Transverse colon (tissue), 4 donors: ENCODE data around the gene CBY1. TPM values are rescaled to one million over a fixed set of nuclear protein-coding genes. Genes with fewer than 3 reads are reported as not detected.

ENCODE experiments used
- DNase-seq: peaks from one replicate; pipeline ENCODE4 v3.0.0-alpha.2; 2019
- H3K27ac ChIP-seq, 4 donors: fragments of 200-600 bp; sonication (generic); 2 replicates each; pipeline ENCODE4 v1.5.1; 2016 to 2018; ENCODE audit warnings: inconsistent platforms in 4 of 4
- H3K27me3 ChIP-seq: fragments of 200-600 bp; sonication (generic); 2 replicates; pipeline ENCODE4 v1.5.1; 2017; ENCODE audit warnings: inconsistent platforms
- H3K36me3 ChIP-seq, 4 donors: fragments of 200-600 bp; sonication (generic); 2 replicates each; pipeline ENCODE4 v1.5.1; 2017 to 2019; ENCODE audit warnings: inconsistent platforms in 4 of 4
- H3K4me1 ChIP-seq, 4 donors: fragments of 200-600 bp; sonication (generic); 2 replicates each; pipeline ENCODE4 v1.5.1; 2017 to 2020; ENCODE audit warnings: inconsistent platforms in 4 of 4
- H3K4me3 ChIP-seq, 4 donors: fragments of 200-600 bp; sonication (generic); 1 replicate in 1 of 4; 2 replicates in 3 of 4; pipeline versions ENCODE4 v1.5.1 to v1.6.1; 2017 to 2019; ENCODE audit warnings: inconsistent platforms in 4 of 4
- H3K9me3 ChIP-seq, 2 donors: fragments of 200-600 bp; sonication (generic); 2 replicates each; pipeline ENCODE4 v1.5.1; 2017 to 2019; ENCODE audit warnings: inconsistent platforms in 2 of 2
- EP300 ChIP-seq: sonication (generic); formaldehyde crosslinking; IDR thresholded peaks from one replicate; pipeline ENCODE4 v1.6.1; 2017; ENCODE audit warnings: antibody characterized with exemption, low read depth
- POLR2A ChIP-seq: fragments of 450-650 bp; IDR thresholded peaks from one replicate; pipeline ENCODE4 v1.6.1; 2016; ENCODE audit warnings: antibody characterized with exemption, mild to moderate bottlenecking, moderate library complexity
- POLR2AphosphoS5 ChIP-seq, 3 donors: sonication (generic); formaldehyde crosslinking; IDR thresholded peaks; one replicate each; pipeline ENCODE4 v1.6.1; 2016; ENCODE audit warnings: antibody characterized with exemption in 3 of 3
- WGBS, 2 donors: methylation state at CpG; one replicate each; pipeline ENCODE4 v1.1.5; 2018; ENCODE audit warnings: low coverage in 1 of 2; 5-methylcytosine and 5-hydroxymethylcytosine counted together
- in situ Hi-C, 4 donors: fragments of 200-750 bp; cut with MboI; loops; one replicate each; pipeline versions ENCODE4 v1.15.0 to v1.15.1; 2017; ENCODE audit warnings: low sequenced_read_pairs in 3 of 4, low pct_ligation_motif_present in 1 of 4, low pct_unique_long_range_greater_than_20kb in 1 of 4
- intact Hi-C: fragments of 100-400 bp; cut with DNase I; formaldehyde crosslinking; loops from one replicate; pipeline ENCODE4 v1.15.1; 2023; ENCODE audit warnings: low total_unique reads
- total RNA-seq, 4 donors: library from RNA; depleted of rRNA; stranded (reverse); fragments of >200 nt; gene quantifications; one replicate each; pipeline ENCODE4 v1.1.0, GENCODE V29; 2016
- TF ChIP-seq, protein P1 (sequence below), 5 experiments: fragments of 200-600 bp in 3 of 5; fragments of 450-650 bp in 2 of 5; sonication (generic) in 3 of 5; IDR thresholded peaks; 1 replicate in 2 of 5; 2 replicates in 3 of 5; pipeline ENCODE4 v1.5.1; 2016 to 2017; ENCODE audit warnings: antibody characterized with exemption in 5 of 5, inconsistent platforms in 3 of 5, mild to moderate bottlenecking in 2 of 5, moderate library complexity in 1 of 5

CBY1 gene
- total RNA-seq, 4 donors from 2014 or later = 15.0 to 19.8 (median 18.9) TPM

DNA sequence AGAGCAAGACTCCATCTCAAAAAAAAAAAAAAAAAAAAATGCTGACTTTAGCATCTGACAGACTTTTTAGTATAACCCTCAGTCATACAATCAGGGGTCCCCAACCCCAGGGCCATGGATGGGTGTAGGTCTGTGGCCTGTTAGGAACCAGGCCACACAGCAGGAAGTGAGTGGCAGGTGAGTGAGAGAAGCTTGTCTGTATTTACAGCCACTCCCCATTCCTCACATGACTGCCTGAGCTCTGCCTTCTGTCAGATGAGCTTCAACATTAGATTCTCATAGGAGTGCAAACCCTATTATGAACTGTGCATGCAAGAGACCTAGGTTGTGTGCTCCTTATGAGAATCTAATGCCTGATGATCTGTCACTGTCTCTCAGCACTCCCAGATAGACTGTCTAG is 3.6 kb upstream of the CBY1 start:
- no peak overlapping the region for H3K4me3 ChIP-seq

DNA sequence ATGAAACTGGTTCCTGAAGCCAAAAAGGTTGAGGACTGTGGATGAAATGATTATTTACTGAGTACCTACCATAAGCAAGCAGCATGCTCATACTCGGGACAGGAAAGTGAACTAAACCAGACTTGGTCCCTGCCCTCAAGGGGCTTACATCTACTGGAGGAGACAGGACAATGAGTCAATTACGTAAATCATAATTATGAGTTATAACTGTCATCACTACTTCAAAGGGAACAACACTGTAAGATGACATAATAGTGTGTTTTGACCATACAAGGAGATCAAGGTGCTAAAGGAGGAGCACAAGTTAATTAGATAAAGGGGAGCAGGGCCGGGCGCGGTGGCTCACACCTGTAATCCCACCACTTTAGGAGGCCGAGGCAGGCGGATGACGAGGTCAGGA is 2.7 kb upstream of the CBY1 start:
- Histone ChIP-seq H3K27me3 (no peaks in the 10 kb centered on the region), H3K27ac (no peak overlapping the region), H3K36me3 (no peaks in the 10 kb centered on the region), H3K4me3 (no peak overlapping the region), H3K4me1 (peaks cover 11 to 23% (median 15%) of the 10 kb centered on the region in 4 donors), H3K9me3 (no peaks in the 10 kb centered on the region)
- in situ Hi-C loops = no loop called here
- intact Hi-C loops = no loop called here
- TF ChIP-seq POLR2A = no peak
- TF ChIP-seq, protein P1, sequence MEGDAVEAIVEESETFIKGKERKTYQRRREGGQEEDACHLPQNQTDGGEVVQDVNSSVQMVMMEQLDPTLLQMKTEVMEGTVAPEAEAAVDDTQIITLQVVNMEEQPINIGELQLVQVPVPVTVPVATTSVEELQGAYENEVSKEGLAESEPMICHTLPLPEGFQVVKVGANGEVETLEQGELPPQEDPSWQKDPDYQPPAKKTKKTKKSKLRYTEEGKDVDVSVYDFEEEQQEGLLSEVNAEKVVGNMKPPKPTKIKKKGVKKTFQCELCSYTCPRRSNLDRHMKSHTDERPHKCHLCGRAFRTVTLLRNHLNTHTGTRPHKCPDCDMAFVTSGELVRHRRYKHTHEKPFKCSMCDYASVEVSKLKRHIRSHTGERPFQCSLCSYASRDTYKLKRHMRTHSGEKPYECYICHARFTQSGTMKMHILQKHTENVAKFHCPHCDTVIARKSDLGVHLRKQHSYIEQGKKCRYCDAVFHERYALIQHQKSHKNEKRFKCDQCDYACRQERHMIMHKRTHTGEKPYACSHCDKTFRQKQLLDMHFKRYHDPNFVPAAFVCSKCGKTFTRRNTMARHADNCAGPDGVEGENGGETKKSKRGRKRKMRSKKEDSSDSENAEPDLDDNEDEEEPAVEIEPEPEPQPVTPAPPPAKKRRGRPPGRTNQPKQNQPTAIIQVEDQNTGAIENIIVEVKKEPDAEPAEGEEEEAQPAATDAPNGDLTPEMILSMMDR (IDR thresholded peaks at IDR 0.05) = no peak
- TF ChIP-seq EP300 = no peak
- TF ChIP-seq POLR2AphosphoS5 (IDR thresholded peaks at IDR 0.05) = no peak
- no peak for DNase-seq
- WGBS, 2 donors = 94 to 100% methylated on average over 2 to 8 of the region's 8 CpGs

More for the DNA sequence above, 3.6 kb upstream of the CBY1 start:
- Histone ChIP-seq H3K36me3 (no peaks in the 10 kb centered on the region), H3K4me1 (peaks cover 11 to 16% (median 14%) of the 10 kb centered on the region in 4 donors), H3K27ac (peak overlapping the region in 3 of 4 donors; percentile 4 to 60 (median 20)), H3K27me3 (no peaks in the 10 kb centered on the region), H3K9me3 (no peaks in the 10 kb centered on the region)
- in situ Hi-C loops = no loop called here
- intact Hi-C loops = no loop called here
- peak; percentile 31 for DNase-seq
- TF ChIP-seq POLR2AphosphoS5 (IDR thresholded peaks at IDR 0.05) (no peak), POLR2A (no peak), EP300 (no peak)
- TF ChIP-seq, protein P1 (IDR thresholded peaks at IDR 0.05) = no peak

DNA sequence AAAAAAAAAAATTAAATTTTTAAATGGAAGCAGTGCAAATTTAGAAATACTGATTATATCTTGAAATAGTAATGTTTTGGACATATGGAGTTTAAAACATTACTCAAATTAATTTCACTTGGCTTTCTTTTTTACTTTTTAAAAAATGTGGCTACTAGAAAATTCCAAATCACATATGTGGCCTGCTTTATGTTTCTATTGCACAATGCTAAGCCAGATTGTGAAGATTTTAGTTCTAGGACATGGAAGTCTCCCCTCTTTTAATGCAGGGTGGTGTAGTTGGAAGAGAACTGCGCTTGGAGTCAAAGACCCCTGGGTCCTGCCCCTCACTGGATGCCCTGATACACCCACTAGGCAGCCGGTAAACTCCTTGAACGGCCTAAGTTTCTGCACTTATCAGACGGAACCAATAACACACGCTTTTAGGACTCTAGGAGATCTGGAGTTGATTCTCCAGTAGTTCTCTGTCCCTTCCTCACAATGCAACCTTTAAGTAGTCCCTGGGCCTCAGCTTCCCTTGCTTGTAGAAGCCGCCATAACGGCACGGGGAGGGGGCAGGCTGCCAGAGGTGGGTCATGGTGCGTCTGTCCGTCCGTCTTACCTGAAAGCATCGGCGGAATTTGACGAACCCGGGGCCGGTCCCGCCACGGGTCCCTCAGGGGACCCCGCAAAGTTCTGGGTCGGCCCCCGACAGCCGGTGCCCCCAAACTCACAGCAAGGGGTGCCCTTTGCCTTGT is 751 bp upstream of the CBY1 start:
- Histone ChIP-seq H3K27ac (peak overlapping the region; percentile 86 to 89 (median 88)), H3K9me3 (no peaks in the 10 kb centered on the region), H3K4me3 (peak overlapping the region; percentile 64 to 89 (median 82)), H3K27me3 (no peaks in the 10 kb centered on the region), H3K4me1 (peaks cover 11 to 23% (median 15%) of the 10 kb centered on the region in 4 donors), H3K36me3 (no peaks in the 10 kb centered on the region)
- intact Hi-C loops = no loop called here
- DNase-seq = no peak
- WGBS, 2 donors = 7% methylated on average over 22 of the region's 22 CpGs; no CpG with 5 or more reads in 1 of the 2 donors
- in situ Hi-C loops = no loop called here
- TF ChIP-seq POLR2A (no peak), POLR2AphosphoS5 (IDR thresholded peaks at IDR 0.05) (no peak), EP300 (no peak)
- TF ChIP-seq, protein P1 (IDR thresholded peaks at IDR 0.05) = no peak

DNA sequence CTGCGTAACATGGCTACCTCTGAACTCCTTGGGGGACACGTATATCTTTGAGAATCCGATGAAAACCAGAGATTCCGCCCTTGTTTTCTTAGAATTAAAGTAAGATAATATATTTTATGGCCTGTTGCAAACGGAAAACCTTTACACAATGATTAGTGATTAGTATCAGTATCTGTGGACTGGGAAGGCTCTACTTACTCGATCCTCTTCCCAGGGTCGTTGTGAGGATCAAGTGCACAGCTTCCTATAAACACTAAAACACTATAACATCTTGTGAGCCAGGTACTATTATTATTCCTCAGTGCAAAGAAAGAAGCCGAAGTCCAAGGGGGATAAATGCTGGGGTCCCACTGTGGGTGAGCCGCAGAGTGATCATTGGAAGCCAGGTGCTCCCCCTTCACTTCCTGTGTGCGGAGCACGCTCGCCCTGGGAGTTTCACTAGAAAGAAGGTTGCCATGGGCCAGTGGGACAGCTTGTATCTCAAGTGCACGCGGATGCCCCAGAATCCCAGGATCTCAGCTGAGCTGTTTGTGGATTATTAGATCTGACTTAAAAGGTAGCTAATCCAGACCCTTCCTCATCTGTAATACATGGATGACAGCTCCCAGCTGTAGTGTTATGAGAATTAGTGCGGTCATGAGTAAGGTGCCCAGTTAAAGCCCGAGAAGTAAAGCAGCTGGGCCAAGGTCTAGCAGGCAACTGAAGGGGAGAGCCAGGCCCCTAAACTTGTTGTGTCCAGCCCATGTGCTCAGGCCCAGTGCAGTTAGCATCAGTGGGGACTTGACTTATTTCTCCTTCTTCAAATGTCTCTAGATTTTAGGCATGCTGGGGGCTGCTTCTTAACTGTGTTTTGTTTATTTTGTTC is 839 bp downstream of the CBY1 start:
- Histone ChIP-seq H3K36me3 (peaks cover 0 to 8% (median 0%) of the 10 kb centered on the region in 4 donors), H3K27me3 (no peaks in the 10 kb centered on the region), H3K4me1 (peaks cover 11 to 23% (median 15%) of the 10 kb centered on the region in 4 donors), H3K27ac (peak overlapping the region; percentile 86 to 89 (median 88)), H3K9me3 (no peaks in the 10 kb centered on the region), H3K4me3 (peak overlapping the region; percentile 64 to 89 (median 82))
- intact Hi-C loops = no loop called here
- TF ChIP-seq, protein P1 (IDR thresholded peaks at IDR 0.05) = no peak
- TF ChIP-seq POLR2AphosphoS5 (IDR thresholded peaks at IDR 0.05) = no peak
- WGBS, 2 donors = 6% methylated on average over 16 of the region's 16 CpGs; no CpG with 5 or more reads in 1 of the 2 donors
- DNase-seq = peak; percentile 46
- in situ Hi-C loops = no loop called here
